Endothelial cell of umbilical vein (primary cell): ENCODE data around the gene CDC14B.

Experiments
- EZH2 ChIP-seq: IDR thresholded peaks from 2 replicates; pipeline ENCODE4 v1.6.1; 2012; ENCODE audit warnings: borderline replicate concordance, low read depth, mild to moderate bottlenecking, moderate library complexity, low read length, inconsistent platforms; ENCODE audit not compliant: severe bottlenecking
- MAX ChIP-seq: IDR thresholded peaks from 2 replicates; pipeline ENCODE4 v1.6.1; 2011; ENCODE audit not compliant: insufficient read depth, insufficient read length
- POLR2A ChIP-seq: IDR thresholded peaks from 2 replicates; pipeline ENCODE4 v1.6.1; 2012; ENCODE audit warnings: low read depth, mild to moderate bottlenecking, control low read depth, low read length
- TF ChIP-seq, protein P1 (sequence below), 2 donors: IDR thresholded peaks; 1 replicate in 1 of 2; 2 replicates in 1 of 2; pipeline ENCODE4 v1.5.1; 2011; ENCODE audit warnings: low read length in 2 of 2, mild to moderate bottlenecking in 2 of 2, moderate library complexity in 2 of 2, control low read depth in 1 of 2, inconsistent platforms in 1 of 2, low read depth in 1 of 2; ENCODE audit not compliant: insufficient read depth in 1 of 2; ENCODE audit errors: extremely low read depth in 1 of 2

GRCh38 chr9:96462541-96462940 is 157.1 kb downstream of the CDC14B start:
- TF ChIP-seq EZH2 = no peak
- no peak for TF ChIP-seq MAX
- no peak for TF ChIP-seq POLR2A
- TF ChIP-seq, protein P1, sequence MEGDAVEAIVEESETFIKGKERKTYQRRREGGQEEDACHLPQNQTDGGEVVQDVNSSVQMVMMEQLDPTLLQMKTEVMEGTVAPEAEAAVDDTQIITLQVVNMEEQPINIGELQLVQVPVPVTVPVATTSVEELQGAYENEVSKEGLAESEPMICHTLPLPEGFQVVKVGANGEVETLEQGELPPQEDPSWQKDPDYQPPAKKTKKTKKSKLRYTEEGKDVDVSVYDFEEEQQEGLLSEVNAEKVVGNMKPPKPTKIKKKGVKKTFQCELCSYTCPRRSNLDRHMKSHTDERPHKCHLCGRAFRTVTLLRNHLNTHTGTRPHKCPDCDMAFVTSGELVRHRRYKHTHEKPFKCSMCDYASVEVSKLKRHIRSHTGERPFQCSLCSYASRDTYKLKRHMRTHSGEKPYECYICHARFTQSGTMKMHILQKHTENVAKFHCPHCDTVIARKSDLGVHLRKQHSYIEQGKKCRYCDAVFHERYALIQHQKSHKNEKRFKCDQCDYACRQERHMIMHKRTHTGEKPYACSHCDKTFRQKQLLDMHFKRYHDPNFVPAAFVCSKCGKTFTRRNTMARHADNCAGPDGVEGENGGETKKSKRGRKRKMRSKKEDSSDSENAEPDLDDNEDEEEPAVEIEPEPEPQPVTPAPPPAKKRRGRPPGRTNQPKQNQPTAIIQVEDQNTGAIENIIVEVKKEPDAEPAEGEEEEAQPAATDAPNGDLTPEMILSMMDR (IDR thresholded peaks at IDR 0.05; ENCODE audit: extremely low read depth in 1 of 2, insufficient read depth in 1 of 2, low read depth in 1 of 2, low read length in 2 of 2) = no peak
